Ovary (tissue), 9 donors: ENCODE data around the gene FBXW7. TPM values are rescaled to one million over a fixed set of nuclear protein-coding genes. Genes with fewer than 3 reads are reported as not detected.

Experiments
- DNase-seq, 5 donors: peaks; one replicate each; pipeline ENCODE4 v3.0.0-alpha.2; 2019 to 2020
- H3K27ac ChIP-seq, 2 donors: fragments of 200-600 bp; one replicate each; pipeline versions ENCODE4 v1.5.1 to v1.8.0; 2019 to 2022
- H3K27me3 ChIP-seq: fragments of 200-600 bp; one replicate; pipeline ENCODE4 v1.8.0; 2022
- H3K36me3 ChIP-seq: fragments of 200-600 bp; sonication (generic); one replicate; pipeline ENCODE4 v1.5.1; 2019
- H3K4me1 ChIP-seq: one replicate; pipeline ENCODE4 v1.8.1; 2013; ENCODE audit warnings: mild to moderate bottlenecking, moderate library complexity; ENCODE audit not compliant: insufficient read depth
- H3K4me3 ChIP-seq: fragments of 200-600 bp; sonication (generic); one replicate; pipeline ENCODE4 v1.5.1; 2017
- H3K9me3 ChIP-seq, 2 donors: fragments of 200-600 bp in 1 of 2; sonication (generic) in 1 of 2; one replicate each; pipeline versions ENCODE4 v1.5.1 to v1.8.1; 2013 to 2019; ENCODE audit warnings: mild to moderate bottlenecking in 1 of 2, moderate library complexity in 1 of 2
- CTCF ChIP-seq, 3 donors: fragments of 450-650 bp in 2 of 3; fragments of 200-600 bp in 1 of 3; IDR thresholded peaks; one replicate each; pipeline versions ENCODE4 v1.5.1 to v1.8.0; 2016 to 2022; ENCODE audit warnings: antibody characterized with exemption in 3 of 3, mild to moderate bottlenecking in 1 of 3
- EP300 ChIP-seq: sonication (generic); formaldehyde crosslinking; IDR thresholded peaks from one replicate; pipeline ENCODE4 v1.6.1; 2017; ENCODE audit warnings: antibody characterized with exemption
- POLR2A ChIP-seq: fragments of 450-650 bp; IDR thresholded peaks from one replicate; pipeline ENCODE4 v1.6.1; 2017; ENCODE audit warnings: antibody characterized with exemption, mild to moderate bottlenecking, moderate library complexity
- WGBS, 3 donors: extraction: QIAGEN DNeasy Blood & Tissue Kit in 1 of 3; methylation state at CpG; one replicate each; pipeline versions ENCODE4 v1.1.5 to v1.1.7; 2013 to 2017; 5-methylcytosine and 5-hydroxymethylcytosine counted together
- intact Hi-C, 4 donors: fragments of 100-400 bp; cut with DNase I; formaldehyde crosslinking; loops; one replicate each; pipeline versions ENCODE4 v1.11.0 to v1.15.1; 2022 to 2023
- polyA plus RNA-seq, 2 donors: library from polyadenylated mRNA; stranded (reverse); fragments of 200-250 nt in 1 of 2; fragments of 350-450 nt in 1 of 2; fragmentation: Illumina TruSeq in 1 of 2; extraction: RNeasy Lipid Tissue Mini Kit (QIAGEN cat#74804) in 1 of 2; gene quantifications; one replicate each; pipeline ENCODE4 v1.2.3, GENCODE V29; 2013 to 2014
- total RNA-seq, 7 donors: library from RNA; depleted of rRNA in 2 of 7; stranded (reverse); fragments of >200 nt in 2 of 7; fragmentation: NEBNext Ultra II Directional in 3 of 7; extraction: Animal tissue kit (Norgen Biotek cat#: 25700) in 3 of 7; gene quantifications; one replicate each; pipeline versions ENCODE4 v1.1.0 to v1.2.4, GENCODE V29; 2016 to 2023
- donor health status: DM: no; HTN: no; CAD: no; lungs with moderate emphysema.
- donor health status: DM: no; HTN: no; CAD: no.
- donor health status: Bipolar disorder and iron deficiency.
- donor health status: DM: yes; HTN: yes; CAD: no.
- donor health status: DM: no; HTN: no; CAD: no.
- donor health status: DM: yes; HTN: yes; CAD: no.

FBXW7 gene
- total and polyA plus RNA-seq, 9 donors: 9.1 to 66.8 (median 42.9) TPM

GRCh38 chr4:152422817-152423320, 113.0 kb downstream of the FBXW7 start:
- DNase-seq: no peak
- Histone ChIP-seq H3K4me3 (no peak overlapping the region), H3K9me3 (no peaks in the 10 kb centered on the region), H3K36me3 (no peaks in the 10 kb centered on the region), H3K4me1 (peaks cover 7% of the 10 kb centered on the region), H3K27ac (no peak overlapping the region), H3K27me3 (no peaks in the 10 kb centered on the region)
- intact Hi-C loops: no loop called here
- TF ChIP-seq POLR2A (no peak), EP300 (no peak)
- WGBS, 3 donors: 94 to 100% (median 98%) methylated on average over 1 of the region's 1 CpG

GRCh38 chr4:152421576-152421975, 114.3 kb downstream of the FBXW7 start:
- no peaks in the 10 kb centered on the region for H3K9me3 ChIP-seq
- no peaks in the 10 kb centered on the region for H3K27me3 ChIP-seq
- H3K36me3 ChIP-seq: no peaks in the 10 kb centered on the region
- no peak for TF ChIP-seq CTCF (IDR thresholded peaks at IDR 0.05)
- no peak for TF ChIP-seq POLR2A
- no peak for TF ChIP-seq EP300
- 85 to 96% (median 93%) methylated on average over 1 of the region's 1 CpG for WGBS, 3 donors
- intact Hi-C loops: no loop called here
- DNase-seq: no peak
- no peak overlapping the region for H3K4me3 ChIP-seq
- H3K4me1 ChIP-seq: peaks cover 7% of the 10 kb centered on the region
- no peak overlapping the region for H3K27ac ChIP-seq

- no peaks in the 10 kb centered on the region for H3K9me3 ChIP-seq
- DNase-seq: no peak
- peaks cover 4% of the 10 kb centered on the region for H3K4me1 ChIP-seq
- no peak for TF ChIP-seq CTCF (IDR thresholded peaks at IDR 0.05)
- no peaks in the 10 kb centered on the region for H3K27me3 ChIP-seq
- WGBS, 3 donors: 86 to 92% (median 89%) methylated on average over 2 of the region's 2 CpGs
- no peak overlapping the region for H3K4me3 ChIP-seq
- intact Hi-C loops: no loop called here
- H3K27ac ChIP-seq: no peak overlapping the region
- no peaks in the 10 kb centered on the region for H3K36me3 ChIP-seq
Measured at GRCh38 chr4:152419809-152420208, 116.1 kb downstream of the FBXW7 start.

GRCh38 chr4:152417673-152418072, 118.2 kb downstream of the FBXW7 start:
- TF ChIP-seq CTCF (IDR thresholded peaks at IDR 0.05): no peak
- TF ChIP-seq POLR2A: no peak
- TF ChIP-seq EP300: no peak
- WGBS, 3 donors: 98 to 100% (median 100%) methylated on average over 2 of the region's 2 CpGs
- no peaks in the 10 kb centered on the region for H3K27me3 ChIP-seq
- no peaks in the 10 kb centered on the region for H3K9me3 ChIP-seq
- H3K27ac ChIP-seq: no peak overlapping the region
- no peak for DNase-seq
- intact Hi-C loops: no loop called here
- no peaks in the 10 kb centered on the region for H3K36me3 ChIP-seq
- H3K4me1 ChIP-seq: peaks cover 4% of the 10 kb centered on the region
- H3K4me3 ChIP-seq: no peak overlapping the region

- Histone ChIP-seq H3K4me1 (peaks cover 2% of the 10 kb centered on the region), H3K27me3 (no peaks in the 10 kb centered on the region), H3K4me3 (no peak overlapping the region), H3K36me3 (no peaks in the 10 kb centered on the region), H3K9me3 (no peaks in the 10 kb centered on the region), H3K27ac (no peak overlapping the region)
- no peak for TF ChIP-seq POLR2A
- TF ChIP-seq EP300: no peak
- TF ChIP-seq CTCF (IDR thresholded peaks at IDR 0.05): no peak
- no peak for DNase-seq
- WGBS, 3 donors: 80 to 86% (median 81%) methylated on average over 2 of the region's 2 CpGs
- intact Hi-C loops: no loop called here
Measured at GRCh38 chr4:152415980-152416379, 119.9 kb downstream of the FBXW7 start.
